Erythroblast (primary cell): ENCODE results near the gene PRELP.

ENCODE experiments used
- GATA1 ChIP-seq: IDR thresholded peaks from 2 replicates; pipeline ENCODE4 v1.6.1; 2011; ENCODE audit warnings: low read depth, mild to moderate bottlenecking, control low read depth, low read length, moderate library complexity
- POLR2A ChIP-seq: IDR thresholded peaks from 2 replicates; pipeline ENCODE4 v1.6.1; 2011; ENCODE audit warnings: mild to moderate bottlenecking, low read length

DNA sequence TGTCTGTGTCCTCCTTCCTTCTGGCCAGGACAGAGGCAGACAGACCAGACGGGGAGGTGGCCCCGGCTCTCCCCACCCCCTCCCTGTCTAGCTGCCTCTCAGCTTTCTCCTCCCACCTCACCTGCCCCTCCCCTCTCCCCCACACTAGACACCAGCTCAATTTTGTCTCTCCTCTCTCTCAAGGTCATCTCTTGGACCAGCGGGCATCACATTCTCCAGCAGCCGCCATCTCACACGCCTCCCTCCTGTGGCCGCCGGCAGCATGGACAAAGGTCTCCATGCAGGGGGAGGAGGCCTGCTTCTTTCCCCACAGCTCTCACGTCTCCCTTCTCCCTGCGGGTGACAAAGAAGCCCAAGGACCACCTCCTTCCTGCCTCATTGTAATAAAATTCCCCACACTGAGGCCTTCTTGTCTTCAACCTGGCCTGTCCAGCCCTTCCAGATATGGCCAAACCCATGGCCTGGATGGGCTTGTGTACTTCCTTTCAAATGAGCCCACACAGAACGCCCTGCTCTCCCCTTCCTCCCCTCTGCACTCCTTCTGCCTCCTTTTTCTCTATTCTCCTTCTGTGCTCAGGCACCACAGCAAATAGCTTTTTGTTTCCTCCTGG is 33.0 kb downstream of the PRELP start:
- no peak for TF ChIP-seq POLR2A
- TF ChIP-seq GATA1 = no peak
